ENCODE measurements around the gene TWSG1. TPM values are rescaled to one million over a fixed set of nuclear protein-coding genes. Genes with fewer than 3 reads are reported as not detected.
"Not testable (repeated sequence)": the region's sequence is repeated elsewhere in the genome, so short reads cannot be mapped to it uniquely, and the experiment has no call there.

Gene TWSG1
- total RNA-seq, 1 donor, result 101 TPM

GRCh38 chr18:9401176-9401575 is 66.6 kb downstream of the TWSG1 start:
- no peaks in the 10 kb centered on the region for H3K79me2 ChIP-seq (ENCODE audit: insufficient read depth, low read length)
- H4K20me1 ChIP-seq (ENCODE audit: insufficient read depth, low read length), result no peaks in the 10 kb centered on the region
- H3K27me3 ChIP-seq (ENCODE audit: insufficient read depth, low read length), result no peaks in the 10 kb centered on the region
- H3K9me3 ChIP-seq (ENCODE audit: low read depth, low read length), result no peaks in the 10 kb centered on the region
- peaks cover 11% of the 10 kb centered on the region for H3K36me3 ChIP-seq (ENCODE audit: insufficient read depth, low read length)
- no peak overlapping the region for H2AFZ ChIP-seq (ENCODE audit: low read length)
- TF ChIP-seq CTCF (IDR thresholded peaks at IDR 0.05; ENCODE audit: extremely low read depth, low read depth, low read length), result no peak
- no peaks in the 10 kb centered on the region for H3K4me1 ChIP-seq (ENCODE audit: insufficient read depth, low read length)
- H3K4me2 ChIP-seq (ENCODE audit: insufficient read depth, low read length), result no peak overlapping the region
- H3K4me3 ChIP-seq (ENCODE audit: insufficient read depth, low read length), result no peak overlapping the region
- H3K27ac ChIP-seq (ENCODE audit: low read depth, low read length), result no peak overlapping the region
- DNase-seq (ENCODE audit: insufficient read length, low spot score, missing footprints), result peak; percentile 15

GRCh38 chr18:9402358-9403007 is 67.9 kb downstream of the TWSG1 start:
- not testable (repeated sequence) for H3K9me3 ChIP-seq (ENCODE audit: low read depth, low read length); DNase-seq (ENCODE audit: insufficient read length, low spot score, missing footprints); H3K36me3 ChIP-seq (ENCODE audit: insufficient read depth, low read length); H3K27me3 ChIP-seq (ENCODE audit: insufficient read depth, low read length); H3K4me2 ChIP-seq (ENCODE audit: insufficient read depth, low read length); H4K20me1 ChIP-seq (ENCODE audit: insufficient read depth, low read length); H3K4me1 ChIP-seq (ENCODE audit: insufficient read depth, low read length); H3K79me2 ChIP-seq (ENCODE audit: insufficient read depth, low read length); H2AFZ ChIP-seq (ENCODE audit: low read length); H3K27ac ChIP-seq (ENCODE audit: low read depth, low read length); H3K4me3 ChIP-seq (ENCODE audit: insufficient read depth, low read length)

- DNase-seq (ENCODE audit: insufficient read length, low spot score, missing footprints), result no peak
- H2AFZ ChIP-seq (ENCODE audit: low read length), result no peak overlapping the region
- H3K27ac ChIP-seq (ENCODE audit: low read depth, low read length), result no peak overlapping the region
- H3K4me1 ChIP-seq (ENCODE audit: insufficient read depth, low read length), result no peaks in the 10 kb centered on the region
- no peaks in the 10 kb centered on the region for H3K79me2 ChIP-seq (ENCODE audit: insufficient read depth, low read length)
- H3K4me2 ChIP-seq (ENCODE audit: insufficient read depth, low read length), result no peak overlapping the region
- H3K4me3 ChIP-seq (ENCODE audit: insufficient read depth, low read length), result no peak overlapping the region
- H3K36me3 ChIP-seq (ENCODE audit: insufficient read depth, low read length), result peaks cover 7% of the 10 kb centered on the region
- TF ChIP-seq CTCF (IDR thresholded peaks at IDR 0.05; ENCODE audit: extremely low read depth, low read depth, low read length), result no peak
- no peaks in the 10 kb centered on the region for H3K9me3 ChIP-seq (ENCODE audit: low read depth, low read length)
- H4K20me1 ChIP-seq (ENCODE audit: insufficient read depth, low read length), result no peaks in the 10 kb centered on the region
- H3K27me3 ChIP-seq (ENCODE audit: insufficient read depth, low read length), result no peaks in the 10 kb centered on the region
These were observed 69.4 kb downstream of the TWSG1 start for GRCh38 chr18:9403795-9404564.

- no peak overlapping the region for H3K27ac ChIP-seq (ENCODE audit: low read depth, low read length)
- no peak for DNase-seq (ENCODE audit: insufficient read length, low spot score, missing footprints)
- H3K4me2 ChIP-seq (ENCODE audit: insufficient read depth, low read length), result no peak overlapping the region
- H3K36me3 ChIP-seq (ENCODE audit: insufficient read depth, low read length), result peaks cover 4% of the 10 kb centered on the region
- no peaks in the 10 kb centered on the region for H4K20me1 ChIP-seq (ENCODE audit: insufficient read depth, low read length)
- H3K4me3 ChIP-seq (ENCODE audit: insufficient read depth, low read length), result no peak overlapping the region
- no peaks in the 10 kb centered on the region for H3K9me3 ChIP-seq (ENCODE audit: low read depth, low read length)
- no peaks in the 10 kb centered on the region for H3K79me2 ChIP-seq (ENCODE audit: insufficient read depth, low read length)
- no peak for TF ChIP-seq CTCF (IDR thresholded peaks at IDR 0.05; ENCODE audit: extremely low read depth, low read depth, low read length)
- no peaks in the 10 kb centered on the region for H3K27me3 ChIP-seq (ENCODE audit: insufficient read depth, low read length)
- H2AFZ ChIP-seq (ENCODE audit: low read length), result no peak overlapping the region
- no peaks in the 10 kb centered on the region for H3K4me1 ChIP-seq (ENCODE audit: insufficient read depth, low read length)
These were observed 70.0 kb downstream of the TWSG1 start for GRCh38 chr18:9404565-9405060.
